Measurements from ENCODE around the gene BLVRA.

BLVRA gene

GRCh38 chr7:43785420-43785819, 26.9 kb downstream of the BLVRA start:
- Histone ChIP-seq H3K4me3 (ENCODE audit: low read depth, low read length) (no peak overlapping the region), H3K27ac (no peak overlapping the region), H3K4me1 (no peaks in the 10 kb centered on the region), H3K36me3 (ENCODE audit: control insufficient read depth, insufficient read depth, low read length) (no peaks in the 10 kb centered on the region), H3K79me2 (no peaks in the 10 kb centered on the region), H3K9me3 (ENCODE audit: control insufficient read depth, low read length) (no peaks in the 10 kb centered on the region), H3K4me2 (ENCODE audit: low read length) (no peak overlapping the region), H3K27me3 (ENCODE audit: control insufficient read depth, insufficient read depth, low read length) (no peaks in the 10 kb centered on the region), H3K9ac (no peak overlapping the region), H2AFZ (no peak overlapping the region)
- TF ChIP-seq, protein P1, sequence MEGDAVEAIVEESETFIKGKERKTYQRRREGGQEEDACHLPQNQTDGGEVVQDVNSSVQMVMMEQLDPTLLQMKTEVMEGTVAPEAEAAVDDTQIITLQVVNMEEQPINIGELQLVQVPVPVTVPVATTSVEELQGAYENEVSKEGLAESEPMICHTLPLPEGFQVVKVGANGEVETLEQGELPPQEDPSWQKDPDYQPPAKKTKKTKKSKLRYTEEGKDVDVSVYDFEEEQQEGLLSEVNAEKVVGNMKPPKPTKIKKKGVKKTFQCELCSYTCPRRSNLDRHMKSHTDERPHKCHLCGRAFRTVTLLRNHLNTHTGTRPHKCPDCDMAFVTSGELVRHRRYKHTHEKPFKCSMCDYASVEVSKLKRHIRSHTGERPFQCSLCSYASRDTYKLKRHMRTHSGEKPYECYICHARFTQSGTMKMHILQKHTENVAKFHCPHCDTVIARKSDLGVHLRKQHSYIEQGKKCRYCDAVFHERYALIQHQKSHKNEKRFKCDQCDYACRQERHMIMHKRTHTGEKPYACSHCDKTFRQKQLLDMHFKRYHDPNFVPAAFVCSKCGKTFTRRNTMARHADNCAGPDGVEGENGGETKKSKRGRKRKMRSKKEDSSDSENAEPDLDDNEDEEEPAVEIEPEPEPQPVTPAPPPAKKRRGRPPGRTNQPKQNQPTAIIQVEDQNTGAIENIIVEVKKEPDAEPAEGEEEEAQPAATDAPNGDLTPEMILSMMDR (IDR thresholded peaks at IDR 0.05) = no peak

DNA sequence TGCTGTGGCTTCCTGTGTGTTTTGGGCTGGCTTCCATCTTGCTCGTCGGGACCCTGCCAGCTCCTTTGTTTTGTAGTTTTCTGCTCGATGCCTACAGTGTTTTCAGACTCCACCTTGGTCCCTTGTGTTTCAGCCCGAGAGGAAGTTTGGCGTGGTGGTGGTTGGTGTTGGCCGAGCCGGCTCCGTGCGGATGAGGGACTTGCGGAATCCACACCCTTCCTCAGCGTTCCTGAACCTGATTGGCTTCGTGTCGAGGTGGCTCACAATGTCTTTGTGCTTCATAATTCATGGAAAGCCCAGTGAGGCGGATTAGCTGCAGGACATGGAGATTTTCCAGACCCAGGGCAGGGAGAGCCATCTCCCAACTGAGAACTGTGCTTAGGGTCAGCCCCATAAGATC, 29.3 kb downstream of the BLVRA start:
- Histone ChIP-seq H3K4me1 (no peaks in the 10 kb centered on the region), H3K9ac (no peak overlapping the region), H3K79me2 (no peaks in the 10 kb centered on the region), H3K27me3 (ENCODE audit: control insufficient read depth, insufficient read depth, low read length) (no peaks in the 10 kb centered on the region), H3K4me3 (ENCODE audit: low read depth, low read length) (no peak overlapping the region), H3K27ac (no peak overlapping the region), H3K9me3 (ENCODE audit: control insufficient read depth, low read length) (no peaks in the 10 kb centered on the region), H2AFZ (no peak overlapping the region), H3K4me2 (ENCODE audit: low read length) (no peak overlapping the region), H3K36me3 (ENCODE audit: control insufficient read depth, insufficient read depth, low read length) (no peaks in the 10 kb centered on the region)
- TF ChIP-seq, protein P1 (IDR thresholded peaks at IDR 0.05) = no peak

DNA sequence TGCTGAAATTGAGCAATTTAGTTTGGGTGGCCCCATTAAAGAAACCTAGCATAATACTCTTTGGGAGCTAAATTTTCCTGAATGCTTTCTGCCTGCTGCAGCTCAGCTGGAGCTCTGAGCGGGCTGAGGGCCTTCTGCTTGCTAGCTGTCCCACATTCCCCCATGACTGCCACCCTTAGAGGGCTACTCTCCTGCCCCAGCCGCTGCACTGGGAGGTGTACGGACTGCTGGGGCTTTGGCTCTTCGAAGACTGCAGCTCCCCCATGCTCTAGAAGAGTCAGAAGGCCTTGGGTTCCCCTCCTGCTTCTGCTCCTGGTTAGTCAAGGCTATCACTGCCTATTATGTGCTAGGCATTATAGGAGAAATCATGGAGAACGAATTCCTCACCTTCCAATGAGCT, 31.5 kb downstream of the BLVRA start:
- Histone ChIP-seq H3K4me1 (no peaks in the 10 kb centered on the region), H2AFZ (no peak overlapping the region), H3K79me2 (no peaks in the 10 kb centered on the region), H3K4me2 (ENCODE audit: low read length) (no peak overlapping the region), H3K9ac (no peak overlapping the region), H3K27me3 (ENCODE audit: control insufficient read depth, insufficient read depth, low read length) (no peaks in the 10 kb centered on the region), H3K27ac (no peak overlapping the region), H3K36me3 (ENCODE audit: control insufficient read depth, insufficient read depth, low read length) (no peaks in the 10 kb centered on the region), H3K9me3 (ENCODE audit: control insufficient read depth, low read length) (no peaks in the 10 kb centered on the region), H3K4me3 (ENCODE audit: low read depth, low read length) (no peak overlapping the region)
- TF ChIP-seq, protein P1 (IDR thresholded peaks at IDR 0.05) = no peak

- H3K27me3 ChIP-seq (ENCODE audit: control insufficient read depth, insufficient read depth, low read length) = no peaks in the 10 kb centered on the region
- no peak overlapping the region for H2AFZ ChIP-seq
- H3K9me3 ChIP-seq (ENCODE audit: control insufficient read depth, low read length) = no peaks in the 10 kb centered on the region
- H3K27ac ChIP-seq = no peak overlapping the region
- no peak overlapping the region for H3K4me3 ChIP-seq (ENCODE audit: low read depth, low read length)
- no peak overlapping the region for H3K4me2 ChIP-seq (ENCODE audit: low read length)
- no peaks in the 10 kb centered on the region for H3K79me2 ChIP-seq
- TF ChIP-seq, protein P1 (IDR thresholded peaks at IDR 0.05) = no peak
- no peaks in the 10 kb centered on the region for H3K36me3 ChIP-seq (ENCODE audit: control insufficient read depth, insufficient read depth, low read length)
- no peaks in the 10 kb centered on the region for H3K4me1 ChIP-seq
- H3K9ac ChIP-seq = no peak overlapping the region
Observed at GRCh38 chr7:43790834-43791233, 32.4 kb downstream of the BLVRA start.

DNA sequence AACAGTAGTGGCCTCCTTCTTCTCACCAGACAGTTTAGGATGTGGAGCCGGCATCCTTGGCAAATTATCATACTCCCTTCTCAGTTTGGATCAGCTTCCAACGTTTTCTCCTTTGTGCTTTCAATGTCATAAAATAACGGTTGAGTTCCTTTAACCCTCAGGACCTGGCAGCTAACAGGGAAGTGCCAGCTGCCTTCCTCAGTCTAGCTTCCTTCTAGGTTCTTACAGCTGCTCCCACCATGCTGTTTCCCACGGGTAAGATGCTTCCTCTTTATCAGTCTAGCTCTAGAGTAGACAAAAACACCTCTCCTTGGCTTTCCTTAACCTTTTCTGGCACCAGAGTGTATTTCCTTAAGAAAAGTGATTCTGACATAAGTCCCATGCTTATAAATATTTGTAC, 33.2 kb downstream of the BLVRA start:
- Histone ChIP-seq H3K27me3 (ENCODE audit: control insufficient read depth, insufficient read depth, low read length) (no peaks in the 10 kb centered on the region), H3K9ac (no peak overlapping the region), H3K9me3 (ENCODE audit: control insufficient read depth, low read length) (no peaks in the 10 kb centered on the region), H3K4me2 (ENCODE audit: low read length) (no peak overlapping the region), H3K4me3 (ENCODE audit: low read depth, low read length) (no peak overlapping the region), H3K4me1 (no peaks in the 10 kb centered on the region), H3K27ac (no peak overlapping the region), H3K79me2 (no peaks in the 10 kb centered on the region), H2AFZ (no peak overlapping the region), H3K36me3 (ENCODE audit: control insufficient read depth, insufficient read depth, low read length) (no peaks in the 10 kb centered on the region)
- TF ChIP-seq, protein P1 (IDR thresholded peaks at IDR 0.05) = no peak
